RWPE1 (cell line): ENCODE data around the gene FAM83C.
"Not testable (repeated sequence)": the region's sequence is repeated elsewhere in the genome, so short reads cannot be mapped to it uniquely, and the experiment has no call there.

Experiments
- CTCF ChIA-PET: fragments of 350-600 bp; sonication (Branson Sonifier 250); formaldehyde crosslinking; extraction: SDS; loops from one replicate; lab custom pipeline; 2021; lab: Yijun Ruan, JAX
- POLR2A ChIA-PET: fragments of 400-600 bp; formaldehyde crosslinking; extraction: SDS; loops from one replicate; lab custom pipeline; 2020; ENCODE audit warnings: antibody characterized with exemption; ENCODE audit not compliant: low non-redundant PET; lab: Yijun Ruan, JAX
- DNase-seq: peaks from one replicate; pipeline ENCODE4 v3.0.0; 2012; ENCODE audit warnings: low spot score
- H3K27ac ChIP-seq: fragments of 450-650 bp; 2 replicates; pipeline ENCODE4 v1.5.1; 2017
- CTCF ChIP-seq: fragments of 450-650 bp; conservative IDR thresholded peaks from 2 replicates; pipeline ENCODE4 v1.5.1; 2017; ENCODE audit warnings: low read depth, mild to moderate bottlenecking

The FAM83C gene

GRCh38 chr20:35269055-35269781 is 23.0 kb downstream of the FAM83C start:
- H3K27ac ChIP-seq: peak overlapping the region; percentile 9
- peak; percentile 93 for TF ChIP-seq CTCF
- DNase-seq: peak; percentile 80
- ChIA-PET CTCF (interaction anchor here (0.5 to 1.8 kb wide), 20 partner anchors 8 to 698 kb away, joined by 3 to 21 read pairs (median 3); no protein-coding TSS in a partner anchor), POLR2A (no interaction called here)

- DNase-seq: no peak
- ChIA-PET POLR2A (no interaction called here), CTCF (interaction anchor here (0.6 to 1.3 kb wide), 2 partner anchors 53 to 122 kb away, joined by 4 to 8 read pairs; no protein-coding TSS in a partner anchor)
These were observed 25.1 kb downstream of the FAM83C start for GRCh38 chr20:35267092-35267491.

GRCh38 chr20:35264755-35265154 is 27.5 kb downstream of the FAM83C start:
- no peak; the same call in 1 of the 2 replicates for TF ChIP-seq CTCF
- peak overlapping the region; percentile 89; the same call in 1 of the 2 replicates for H3K27ac ChIP-seq
- no peak for DNase-seq
- POLR2A ChIA-PET: no interaction called here
- CTCF ChIA-PET: interaction anchor here (0.6 to 2.7 kb wide), 10 partner anchors 8 to 359 kb away, joined by 3 to 14 read pairs (median 3); partner anchors contain the start of gene EDEM2

More at GRCh38 chr20:35267092-35267491, 25.1 kb downstream of the FAM83C start:
- H3K27ac ChIP-seq: no peak overlapping the region; the same call in 1 of the 2 replicates
- TF ChIP-seq CTCF: no peak

GRCh38 chr20:35263532-35264341 is 28.5 kb downstream of the FAM83C start:
- CTCF ChIA-PET: interaction anchor here (0.6 to 2.7 kb wide), 12 partner anchors 14 to 199 kb away, joined by 3 to 14 read pairs (median 4); partner anchors contain the start of gene TRPC4AP
- no peak for TF ChIP-seq CTCF
- POLR2A ChIA-PET: no interaction called here
- peak overlapping the region; percentile 89 for H3K27ac ChIP-seq
- no peak for DNase-seq

- peak; percentile 93 for DNase-seq
- CTCF ChIA-PET: interaction anchor here (0.6 to 2.7 kb wide), 12 partner anchors 15 to 562 kb away, joined by 3 to 14 read pairs (median 4); partner anchors contain the start of gene TRPC4AP
- POLR2A ChIA-PET: not testable (repeated sequence)
- H3K27ac ChIP-seq: peak overlapping the region; percentile 89
These were observed 29.3 kb downstream of the FAM83C start for GRCh38 chr20:35262731-35263531.

GRCh38 chr20:35262321-35262720 is 29.9 kb downstream of the FAM83C start:
- CTCF ChIA-PET: interaction anchor here (0.6 kb wide), 1 partner anchor 185 kb away, joined by 3 read pairs; no protein-coding TSS in a partner anchor
- H3K27ac ChIP-seq: peak overlapping the region; percentile 89; the same call in 1 of the 2 replicates
- DNase-seq: not testable (repeated sequence)
- POLR2A ChIA-PET: interaction anchor here (0.6 kb wide), 1 partner anchor 14 kb away, joined by 7 read pairs; no protein-coding TSS in a partner anchor
